ENCODE results near the gene KLK13.

Gene KLK13

DNA sequence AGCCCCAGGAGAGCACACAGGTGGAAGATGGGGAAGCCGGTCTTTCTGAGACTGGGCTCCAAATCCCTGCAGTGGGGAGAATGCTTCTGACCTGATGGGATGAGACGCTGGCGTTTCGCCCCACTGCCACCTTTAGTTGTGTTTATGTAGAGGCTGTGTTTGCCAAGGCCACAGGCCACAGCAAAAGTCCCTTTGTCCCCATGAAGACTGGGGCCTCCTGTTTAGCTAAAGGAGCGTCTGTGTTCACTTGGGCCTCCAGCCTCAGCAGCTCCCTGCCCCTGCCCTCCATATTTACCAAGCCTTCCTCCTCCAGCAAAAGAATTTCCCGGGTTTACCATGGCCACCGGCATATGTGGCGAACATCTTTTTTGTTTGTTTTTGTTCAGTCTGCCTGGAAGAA, 28.2 kb upstream of the KLK13 start:
- in situ Hi-C loops (cut with HindIII; ENCODE audit: low sequenced_read_pairs) = no loop called here

DNA sequence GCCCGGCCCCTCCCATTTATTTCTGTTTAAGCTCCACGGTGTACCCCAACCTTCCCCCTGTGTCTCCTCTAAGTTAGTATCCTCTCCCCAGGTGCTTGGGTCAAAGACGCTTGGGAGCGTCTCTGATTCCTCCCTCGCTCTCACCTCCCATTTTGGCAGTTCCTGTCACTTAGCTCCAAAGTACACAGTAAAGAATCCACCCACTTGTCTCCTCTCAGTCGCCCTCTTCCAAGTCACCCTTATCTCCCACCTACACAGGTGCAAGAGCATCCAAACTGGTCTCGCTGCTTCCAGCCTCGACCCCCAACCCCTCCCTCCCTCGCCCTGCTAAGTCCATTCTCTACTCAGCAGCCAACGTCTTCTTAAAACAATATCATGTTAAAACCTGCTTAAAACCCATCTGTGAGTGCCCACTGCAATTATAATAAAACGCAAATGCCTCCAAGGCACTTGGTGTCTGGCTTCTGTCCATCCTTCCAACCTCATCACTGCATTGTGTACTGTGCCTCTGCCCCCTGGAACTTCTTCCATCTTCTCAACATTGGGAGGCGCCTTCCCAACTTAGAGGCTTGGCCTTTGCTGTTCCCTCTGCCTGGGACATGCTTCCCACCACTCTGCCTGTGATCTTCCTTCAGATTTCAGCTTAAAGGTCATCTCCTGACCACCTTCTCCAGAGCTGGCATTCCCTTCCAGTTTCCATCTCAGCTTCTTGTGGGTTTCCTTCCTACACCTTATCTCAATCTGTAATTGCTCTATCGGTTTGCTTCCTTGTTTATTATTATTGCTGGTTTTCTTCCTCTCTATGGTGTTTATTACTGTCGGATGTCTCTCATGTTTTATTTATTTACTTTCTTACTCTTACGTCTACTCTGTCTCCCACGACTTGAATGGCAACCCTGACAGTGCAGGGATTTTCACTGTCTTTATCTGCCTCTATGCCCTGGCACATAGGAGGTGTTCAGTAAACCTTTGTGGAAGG, 27.3 kb upstream of the KLK13 start:
- in situ Hi-C loops (cut with HindIII; ENCODE audit: low sequenced_read_pairs) = no loop called here

DNA sequence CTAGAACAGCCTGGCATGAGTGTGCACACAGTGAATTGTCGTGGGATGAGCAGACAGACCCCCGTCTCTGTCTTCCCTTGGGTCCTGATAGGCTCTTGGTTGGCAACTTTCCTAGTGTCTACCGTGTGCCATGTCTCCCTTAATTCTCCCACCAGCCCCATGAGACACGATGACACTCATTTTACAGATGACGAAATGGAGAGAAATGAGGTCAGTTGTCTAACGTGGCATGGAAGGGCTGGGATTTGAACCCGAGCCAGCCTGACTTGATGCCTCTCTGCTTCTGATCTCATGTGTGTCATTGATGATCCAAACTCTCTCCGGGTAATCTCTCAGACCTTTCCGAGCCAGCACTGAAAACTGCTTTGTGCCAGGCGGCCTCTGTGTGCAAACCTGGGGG, 26.2 kb upstream of the KLK13 start:
- in situ Hi-C loops (cut with HindIII; ENCODE audit: low sequenced_read_pairs) = no loop called here

DNA sequence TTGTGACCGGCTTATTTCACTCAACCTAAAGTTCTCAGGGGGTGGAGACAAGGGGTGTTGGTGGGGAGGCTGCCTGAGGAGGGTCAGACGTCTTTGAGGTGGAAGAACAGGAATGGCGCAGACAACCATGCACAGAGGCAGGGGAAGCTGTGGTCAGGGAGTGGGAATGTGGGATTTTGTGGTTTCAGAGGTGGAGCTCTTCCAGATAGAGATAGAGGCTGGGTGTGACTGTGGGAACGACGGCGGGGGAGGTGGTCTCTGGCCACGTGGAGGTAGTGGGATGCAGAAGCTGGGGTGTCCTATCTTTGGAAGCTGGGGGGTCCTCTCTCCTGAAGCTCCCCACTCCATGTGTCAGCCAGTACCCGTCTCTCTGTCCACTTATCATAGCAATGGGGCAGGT, 25.6 kb upstream of the KLK13 start:
- in situ Hi-C loops (cut with HindIII; ENCODE audit: low sequenced_read_pairs) = no loop called here

DNA sequence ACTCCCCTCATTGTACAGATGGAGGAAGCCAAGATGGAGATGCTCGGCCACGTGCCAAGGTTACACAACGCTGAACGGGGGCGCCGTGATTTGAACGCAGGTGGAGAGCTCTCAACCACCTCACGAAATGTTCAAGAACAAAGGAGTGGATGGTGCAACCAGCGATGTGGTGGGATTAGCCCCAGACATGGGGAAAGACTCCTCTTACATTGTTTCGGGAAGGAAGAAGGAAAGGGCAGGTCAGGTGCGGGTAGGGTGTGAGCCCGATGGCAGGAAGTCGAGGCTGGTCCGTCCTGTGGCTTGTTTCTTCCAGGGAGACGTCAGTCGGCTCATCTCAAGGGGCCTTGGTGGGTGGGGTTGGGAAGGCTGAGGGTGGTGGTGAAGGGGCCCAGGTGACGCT, 24.9 kb upstream of the KLK13 start:
- in situ Hi-C loops (cut with HindIII; ENCODE audit: low sequenced_read_pairs) = no loop called here

DNA sequence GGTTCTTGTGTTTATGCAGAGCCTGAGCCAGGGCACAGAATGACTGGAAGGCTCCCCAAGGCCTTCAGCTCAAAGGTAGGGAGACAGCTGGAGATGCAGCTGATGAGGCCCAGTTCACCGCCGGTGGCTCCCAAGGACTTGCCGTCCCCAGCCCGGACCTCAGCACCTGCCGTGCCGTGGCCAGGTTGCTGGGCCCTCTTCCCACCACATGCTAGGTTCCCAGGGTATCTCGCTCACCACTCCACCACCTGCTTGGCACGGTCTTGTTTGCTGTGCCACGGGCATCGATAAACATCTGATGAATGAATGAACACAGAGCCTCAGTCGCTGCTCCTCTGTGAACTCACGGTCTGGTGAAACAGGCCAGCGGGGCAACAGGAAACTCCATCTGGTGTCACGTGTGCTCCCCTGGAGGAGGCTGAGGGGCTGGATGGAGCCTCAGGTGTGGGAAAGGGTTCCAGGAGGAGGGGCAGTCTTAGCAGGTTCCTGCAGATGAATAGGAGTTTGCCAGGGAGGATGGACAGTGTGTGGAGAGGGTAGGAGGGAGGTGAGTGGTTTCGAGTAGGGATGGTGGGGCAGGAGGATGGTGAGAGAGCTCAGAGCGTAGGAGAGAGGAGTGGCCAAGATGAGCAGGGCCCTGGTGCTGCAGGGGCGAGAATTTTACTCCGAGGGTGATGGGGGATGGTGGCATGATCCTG, 21.4 kb upstream of the KLK13 start:
- in situ Hi-C loops (cut with HindIII; ENCODE audit: low sequenced_read_pairs) = no loop called here

DNA sequence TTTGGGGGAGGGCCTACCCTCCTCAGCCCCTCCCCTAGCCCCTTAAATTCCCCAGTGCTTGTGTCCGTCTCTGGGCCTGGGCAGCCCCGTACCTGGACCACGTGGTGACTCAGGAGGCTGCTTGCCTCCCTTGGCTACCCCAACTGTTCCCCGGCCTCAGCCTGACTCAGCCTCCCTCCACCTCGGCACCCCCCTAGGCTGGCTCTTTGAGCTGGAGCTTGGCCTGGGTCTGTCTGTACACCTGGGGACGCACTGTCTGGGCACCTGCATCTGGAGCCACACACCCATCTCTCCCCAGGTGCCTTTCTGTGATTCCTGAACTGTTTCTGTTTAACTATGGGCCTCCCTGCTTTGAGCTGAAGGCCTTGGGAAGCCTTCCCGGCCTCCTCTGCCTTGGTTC, 19.6 kb upstream of the KLK13 start:
- in situ Hi-C loops (cut with HindIII; ENCODE audit: low sequenced_read_pairs) = no loop called here

DNA sequence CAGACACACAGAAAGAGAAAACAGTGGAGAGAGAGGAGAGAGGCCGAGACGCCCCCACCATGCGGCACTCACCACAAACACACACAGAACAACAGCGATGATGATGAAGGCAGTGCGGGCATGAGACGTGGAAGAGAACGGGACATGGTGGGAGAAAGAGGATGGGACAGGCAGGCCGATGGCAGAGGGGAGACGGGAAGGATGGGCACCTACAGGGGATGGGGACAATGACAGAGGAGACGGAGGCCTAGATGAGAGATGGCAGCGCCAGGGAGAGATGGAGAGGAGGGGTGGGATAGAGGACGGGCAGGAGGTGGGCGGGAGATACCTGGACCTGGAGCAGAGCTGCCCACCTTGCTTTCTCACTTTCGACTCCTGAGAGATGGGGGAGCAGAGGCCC, 18.9 kb upstream of the KLK13 start:
- in situ Hi-C loops (cut with HindIII; ENCODE audit: low sequenced_read_pairs) = no loop called here

DNA sequence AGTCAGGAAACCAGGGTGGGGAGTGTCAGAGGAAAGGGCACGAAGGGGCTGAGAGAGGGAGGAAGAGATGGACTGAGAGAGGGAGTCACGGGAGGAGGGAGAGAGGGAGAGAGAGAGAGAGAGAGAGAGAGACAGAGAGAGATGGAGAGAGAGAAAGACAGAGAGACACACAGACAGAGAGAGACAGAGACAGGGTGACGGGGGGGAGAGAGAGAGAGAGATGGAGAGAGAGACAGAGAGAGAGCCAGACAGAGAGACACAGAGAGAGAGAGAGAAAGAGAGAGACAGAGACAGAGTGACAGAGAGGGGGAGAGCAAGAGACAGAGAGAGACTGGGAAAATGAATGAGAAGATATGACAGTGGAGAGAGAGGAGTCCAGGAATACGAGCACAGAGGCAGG, 18.3 kb upstream of the KLK13 start:
- in situ Hi-C loops (cut with HindIII; ENCODE audit: low sequenced_read_pairs) = no loop called here

DNA sequence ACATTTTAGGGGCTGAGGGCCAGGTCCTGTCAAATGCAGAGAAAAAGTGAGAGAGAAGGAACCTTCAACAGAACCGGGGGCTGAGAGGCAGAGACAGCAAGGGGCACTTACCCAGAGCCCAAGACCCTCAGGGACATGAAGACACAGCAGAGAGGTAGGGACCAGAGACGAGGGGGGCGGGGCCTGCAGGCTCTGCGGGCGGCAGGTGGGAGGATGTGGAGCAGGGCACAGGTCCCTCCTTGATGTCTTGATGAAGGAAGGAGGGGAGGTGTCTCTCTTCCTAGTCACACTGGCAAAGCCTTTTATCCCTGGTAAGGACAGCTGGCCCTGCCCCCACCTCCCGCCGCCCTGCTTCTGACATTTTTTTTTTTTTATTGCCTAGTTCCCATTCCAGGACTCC, 17.7 kb upstream of the KLK13 start, which contains the start of gene KLK14:
Gene KLK14, minus strand, starts transcription at position 277 of the 400 bp plus-strand sequence. Its CDS starts 273 bp downstream, at position 4.
- in situ Hi-C loops (cut with HindIII; ENCODE audit: low sequenced_read_pairs) = no loop called here

DNA sequence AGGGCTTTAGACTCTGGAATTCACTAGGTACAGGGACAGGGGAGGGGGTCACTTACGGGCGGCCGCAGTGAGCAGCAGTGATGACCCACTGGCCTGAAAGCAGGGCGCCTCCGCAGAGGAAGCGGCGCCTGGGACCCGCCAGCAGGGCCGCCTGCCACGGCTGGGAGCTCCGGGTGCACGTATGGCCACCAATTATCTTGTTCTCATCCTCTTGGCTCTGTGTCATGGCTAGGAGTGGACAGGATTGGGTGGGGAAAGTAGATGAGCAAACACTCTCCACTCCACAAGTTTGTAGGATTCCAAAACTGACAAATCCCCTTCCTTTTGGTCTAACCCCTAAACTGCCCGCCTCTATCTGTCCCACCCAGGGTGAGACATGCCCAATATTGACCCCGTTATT, 16.6 kb upstream of the KLK13 start:
- in situ Hi-C loops (cut with HindIII; ENCODE audit: low sequenced_read_pairs) = no loop called here

DNA sequence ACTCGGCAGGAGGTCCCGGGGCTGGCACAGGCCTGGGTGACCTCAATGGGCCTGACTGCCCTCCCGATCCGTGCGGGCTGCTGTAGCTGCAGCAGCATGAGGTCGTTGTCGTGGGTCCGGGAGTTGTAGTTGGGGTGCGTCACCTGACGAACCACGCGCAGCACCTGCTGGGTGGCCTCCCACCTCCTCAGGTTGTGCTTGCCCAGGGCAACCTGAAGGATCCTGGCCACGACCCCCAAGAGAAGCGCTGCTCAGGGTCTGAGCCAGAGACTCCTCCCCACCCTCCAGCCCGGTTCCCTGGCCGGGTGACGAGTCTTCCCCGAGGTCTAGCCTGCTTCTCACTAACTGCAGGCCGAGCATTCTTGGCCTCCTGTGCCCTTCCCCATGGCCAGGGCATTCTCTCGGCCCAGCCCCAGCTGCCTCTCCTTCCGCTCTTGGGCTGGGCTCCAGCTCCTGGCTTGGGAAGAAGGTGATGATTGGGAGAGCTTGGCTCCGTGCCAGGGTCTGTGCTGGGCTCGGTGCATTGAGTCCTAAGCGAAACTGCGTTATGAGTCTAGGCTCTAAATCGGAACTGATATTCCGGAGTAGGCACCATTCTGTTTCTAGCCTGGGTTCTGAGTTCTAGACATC, 14.7 kb upstream of the KLK13 start:
- in situ Hi-C loops (cut with HindIII; ENCODE audit: low sequenced_read_pairs) = no loop called here

DNA sequence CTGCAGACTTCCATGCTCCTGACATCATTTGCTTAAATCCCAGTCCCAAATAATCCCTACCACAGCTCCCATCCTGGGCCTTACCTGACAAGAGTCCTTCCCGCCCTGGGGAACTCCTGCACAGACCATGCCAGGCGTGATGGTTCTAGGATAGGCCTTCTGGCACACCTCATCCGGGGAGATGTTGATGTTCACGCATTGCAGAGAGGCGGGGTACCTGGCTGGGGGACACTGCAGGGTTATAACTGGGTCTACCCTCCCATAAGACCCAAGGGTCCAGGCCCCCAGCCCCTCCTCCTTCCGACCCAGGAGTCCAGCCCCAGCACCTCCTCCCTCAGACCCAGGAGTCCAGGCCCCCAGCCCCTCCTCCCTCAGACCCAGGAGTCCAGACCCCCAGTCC, 13.8 kb upstream of the KLK13 start:
- in situ Hi-C loops (cut with HindIII; ENCODE audit: low sequenced_read_pairs) = no loop called here

DNA sequence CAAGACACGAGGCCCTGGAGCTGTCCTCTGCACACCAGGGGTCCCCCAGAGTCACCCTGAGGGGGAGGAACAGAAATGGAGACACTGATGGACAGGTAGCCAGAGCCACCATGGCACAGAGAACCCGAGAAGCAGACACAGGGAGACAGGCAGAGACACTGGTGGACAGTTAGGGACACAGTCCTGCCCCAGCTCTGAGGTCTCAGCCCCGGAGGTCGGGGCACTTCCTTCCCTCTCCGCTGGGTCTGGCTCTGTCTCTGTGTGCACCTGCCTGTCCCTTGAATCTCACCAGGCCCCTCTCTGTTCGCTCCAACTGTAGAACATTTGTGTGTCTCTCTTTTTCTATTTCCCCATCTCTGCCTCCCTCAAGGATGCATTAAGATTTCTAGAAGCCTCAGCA, 13.2 kb upstream of the KLK13 start:
- in situ Hi-C loops (cut with HindIII; ENCODE audit: low sequenced_read_pairs) = no loop called here

DNA sequence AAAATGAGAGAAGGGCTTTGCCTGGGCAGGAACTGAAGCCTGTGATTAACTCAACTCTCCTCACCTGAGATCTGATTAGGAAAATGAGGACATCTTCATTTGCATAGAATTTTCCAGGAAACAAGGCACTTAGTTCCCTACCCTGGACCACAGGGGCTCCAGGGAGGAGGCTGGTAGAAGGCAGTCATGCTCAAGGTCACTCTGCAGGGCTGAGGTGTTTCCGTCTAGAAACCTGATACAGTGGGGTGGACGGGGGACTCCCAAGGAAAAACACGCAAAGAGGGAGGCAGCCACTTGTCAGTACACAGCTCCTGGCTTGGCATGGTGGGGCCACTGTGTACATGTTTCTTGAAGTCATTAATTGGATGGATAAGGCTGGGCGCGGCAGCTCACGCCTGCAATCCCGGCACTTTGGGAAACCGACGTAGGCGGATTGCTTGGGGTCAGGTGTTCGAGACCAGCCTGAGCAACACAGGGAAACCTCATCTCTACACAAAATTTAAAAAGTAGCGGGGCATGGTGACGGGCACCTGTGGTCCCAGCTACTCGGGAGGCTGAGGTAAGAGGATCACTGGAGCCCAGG, 11.8 kb upstream of the KLK13 start:
- in situ Hi-C loops (cut with HindIII; ENCODE audit: low sequenced_read_pairs) = no loop called here

DNA sequence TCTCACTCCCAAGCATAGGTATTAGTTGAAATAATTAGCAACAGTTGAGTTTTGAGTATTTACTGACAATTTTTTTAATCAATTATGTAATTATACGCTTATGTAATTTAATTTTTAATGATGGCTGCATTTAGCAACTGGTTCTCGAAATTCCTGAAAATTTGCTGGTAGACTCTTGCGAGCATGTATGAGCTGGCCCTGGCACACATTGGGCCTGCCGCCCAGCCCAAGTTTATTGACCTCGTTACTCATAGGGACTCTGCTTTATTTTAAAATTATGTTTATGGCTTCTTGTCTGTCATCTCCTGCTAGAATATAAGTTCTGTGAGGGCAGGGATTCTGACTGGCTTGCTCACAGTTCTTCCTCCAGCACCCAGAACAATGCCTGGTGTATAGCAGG, 11.1 kb upstream of the KLK13 start:
- in situ Hi-C loops (cut with HindIII; ENCODE audit: low sequenced_read_pairs) = no loop called here

DNA sequence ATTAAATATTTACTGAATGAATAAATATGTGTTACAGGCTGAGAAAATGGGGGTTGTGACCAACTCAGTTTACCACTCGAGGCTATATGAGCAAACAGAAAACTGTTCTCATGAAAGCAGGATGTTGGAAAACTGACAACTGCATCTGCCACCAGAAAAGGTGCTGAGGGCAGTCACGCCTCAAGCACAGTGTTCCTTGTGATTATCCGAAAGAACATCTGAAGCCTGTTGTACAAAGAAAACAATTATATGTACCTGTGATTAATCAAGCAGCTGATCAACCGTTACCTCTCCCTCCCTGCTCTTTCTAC, 6.2 kb upstream of the KLK13 start:
- in situ Hi-C loops (cut with HindIII; ENCODE audit: low sequenced_read_pairs) = no loop called here

DNA sequence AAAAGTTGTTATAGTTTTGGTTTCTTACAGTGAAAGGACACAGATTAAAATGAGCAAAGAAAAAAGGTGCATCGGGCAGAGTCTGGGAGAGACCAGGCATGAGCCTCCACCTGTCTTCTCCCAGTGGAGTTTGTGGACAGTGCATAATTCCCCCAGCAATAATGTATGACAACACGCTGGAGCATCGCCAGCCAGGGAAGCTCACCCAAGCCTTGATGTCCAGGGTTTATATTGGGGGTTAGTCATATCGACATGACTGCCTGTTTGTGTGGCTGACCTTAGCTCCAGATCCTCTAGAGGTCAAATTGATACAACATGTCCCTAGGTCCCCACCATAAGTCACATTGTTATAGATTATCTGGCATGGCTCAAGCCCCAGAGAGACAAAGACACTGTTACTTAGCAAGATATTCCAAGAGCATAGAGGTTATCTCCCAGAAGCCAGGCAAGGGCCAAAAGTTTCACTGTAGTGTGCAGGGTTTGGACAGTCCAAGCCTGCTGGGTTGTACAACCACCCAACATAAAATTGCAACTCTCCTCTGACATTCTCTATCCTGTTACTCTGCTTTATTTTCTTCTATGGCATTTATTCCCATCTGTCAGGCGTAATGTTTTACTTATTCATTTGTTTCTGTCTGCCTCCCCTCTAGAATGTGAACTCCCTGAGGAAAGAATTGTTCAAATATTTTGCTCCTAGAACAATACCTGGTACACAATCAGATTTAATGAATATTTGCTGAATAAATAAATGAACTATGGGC, 5.6 kb upstream of the KLK13 start:
- in situ Hi-C loops (cut with HindIII; ENCODE audit: low sequenced_read_pairs) = no loop called here

DNA sequence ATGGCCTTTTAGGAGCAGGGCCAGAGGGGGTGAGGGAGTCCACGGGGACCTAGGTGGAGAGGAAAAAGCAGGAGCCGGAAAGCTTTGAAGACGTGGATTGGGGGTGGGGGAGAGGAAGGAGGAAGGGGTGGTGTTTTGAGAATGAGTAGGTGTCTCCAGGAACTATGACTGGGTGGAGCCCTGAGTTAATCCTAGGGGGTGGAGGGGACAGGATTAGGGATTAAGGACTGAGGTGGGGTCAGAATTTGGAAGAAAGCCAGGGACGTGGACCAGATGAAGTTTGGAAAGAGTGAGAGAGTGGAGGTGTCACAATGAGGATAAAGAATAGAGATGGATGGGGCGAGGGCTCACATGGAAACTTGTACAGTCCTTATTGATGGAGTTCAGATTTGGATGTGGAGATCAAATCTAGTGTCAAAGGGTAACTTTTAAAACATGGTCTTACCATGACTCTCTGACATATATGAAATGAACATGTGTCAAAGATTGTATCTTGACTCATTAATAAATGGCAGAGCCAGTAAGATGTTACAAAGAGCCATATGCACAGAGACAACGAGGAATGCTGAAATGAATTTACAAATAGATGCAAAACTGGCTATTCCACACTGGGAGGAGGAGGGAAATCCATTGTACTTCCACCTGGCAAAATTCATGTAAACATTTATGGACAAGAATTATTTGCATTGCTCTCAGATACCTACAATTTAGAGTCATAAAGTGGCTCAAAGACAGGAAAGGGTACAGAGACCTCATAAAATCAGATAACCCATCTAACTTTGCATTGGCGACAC, 1.7 kb upstream of the KLK13 start:
- in situ Hi-C loops (cut with HindIII; ENCODE audit: low sequenced_read_pairs) = no loop called here

Data from endothelial cell of hepatic sinusoid (primary cell).